Activated CD4-positive, CD25-positive, alpha-beta regulatory T cell treated with anti-CD3 and anti-CD28 coated beads, Interleukin-2, amount 50 U/mL, for 72 hours (primary cell): ENCODE data around the gene APOBEC3F.
"Not testable (repeated sequence)": the region's sequence is repeated elsewhere in the genome, so short reads cannot be mapped to it uniquely, and the experiment has no call there.

Experiments
- DNase-seq: peaks from one replicate; pipeline ENCODE4 v3.0.0; 2021

APOBEC3F gene

GRCh38 chr22:39040538-39041296, at the start of gene APOBEC3F:
Gene APOBEC3F, plus strand, starts transcription at chr22:39040864. Its CDS starts 97 bp downstream, at chr22:39040961.
- DNase-seq: peak; percentile 61

- not testable (repeated sequence) for DNase-seq
Observed at GRCh38 chr22:38992871-38993371, 47.7 kb upstream of the APOBEC3F start.

DNA sequence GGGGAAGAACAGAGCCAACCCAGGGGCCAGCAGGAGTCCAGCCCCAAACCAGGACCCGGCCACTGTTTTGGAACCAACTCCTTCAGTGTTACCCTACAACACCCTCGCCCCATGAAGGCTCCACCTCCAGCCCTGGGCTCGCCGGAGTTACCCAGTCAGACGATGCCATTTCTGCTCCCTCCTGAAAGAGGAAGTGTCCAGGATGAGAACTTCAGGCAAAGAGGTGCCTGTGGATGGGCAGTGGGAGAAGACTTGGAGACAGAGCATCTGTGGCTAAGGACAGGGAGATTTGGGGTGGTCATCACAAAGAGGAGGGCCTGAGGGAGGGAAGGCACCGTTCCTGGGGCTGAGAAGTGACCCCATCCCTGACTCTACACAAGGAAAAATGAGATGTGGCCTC, 44.6 kb upstream of the APOBEC3F start:
- no peak for DNase-seq

GRCh38 chr22:38997518-38997917, 43.1 kb upstream of the APOBEC3F start:
- DNase-seq: no peak

DNA sequence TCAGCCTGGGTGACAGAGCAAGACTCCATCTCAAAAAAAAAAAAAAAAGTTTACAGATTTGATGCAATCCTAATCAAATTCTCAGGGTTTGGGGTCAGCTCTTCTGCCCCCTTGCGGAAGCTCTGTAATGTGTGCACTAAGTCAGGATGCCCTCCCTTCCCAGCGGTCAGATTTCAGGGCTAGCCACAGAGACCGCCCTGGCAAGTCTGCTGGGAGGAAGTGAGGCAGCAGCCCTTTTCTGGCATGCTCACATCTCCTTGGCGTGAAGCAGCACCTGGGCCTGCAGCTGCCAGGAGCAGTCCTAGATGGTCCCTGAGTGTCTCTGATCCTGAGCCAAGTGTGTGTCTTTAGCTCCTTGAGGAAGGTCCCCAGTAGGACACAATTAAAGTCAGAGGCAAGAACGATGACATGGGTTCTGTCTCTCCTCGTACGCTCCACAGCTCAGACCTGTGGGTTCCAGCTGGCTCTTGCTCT, 37.5 kb upstream of the APOBEC3F start:
- peak; percentile 68 for DNase-seq

DNA sequence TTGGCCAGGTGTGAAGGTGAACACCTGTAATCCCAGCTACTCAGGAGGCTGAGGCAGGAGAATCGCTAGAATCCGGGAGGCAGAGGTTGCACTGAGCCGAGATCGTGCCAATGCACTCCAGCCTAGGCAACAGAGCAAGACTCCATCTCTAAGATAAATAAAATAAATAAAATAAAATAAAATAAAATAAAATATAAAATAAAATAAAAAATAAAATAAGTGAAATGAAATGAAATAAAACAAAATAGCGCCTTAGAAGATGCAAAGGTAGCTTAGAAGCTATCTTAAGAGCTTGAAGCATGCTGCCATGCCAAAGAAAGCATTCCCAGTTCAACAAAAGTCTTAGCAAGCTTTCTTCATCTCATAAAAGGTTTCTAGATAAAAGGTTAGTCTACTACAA, 33.5 kb upstream of the APOBEC3F start:
- no peak for DNase-seq

- DNase-seq: not testable (repeated sequence)
Observed at GRCh38 chr22:39008271-39008850, 32.3 kb upstream of the APOBEC3F start.

GRCh38 chr22:39010946-39011345, 29.7 kb upstream of the APOBEC3F start:
- DNase-seq: no peak

- DNase-seq: no peak
Observed at GRCh38 chr22:39012533-39013511, 27.8 kb upstream of the APOBEC3F start.

- not testable (repeated sequence) for DNase-seq
Observed at GRCh38 chr22:39013561-39013941, 27.1 kb upstream of the APOBEC3F start.

DNA sequence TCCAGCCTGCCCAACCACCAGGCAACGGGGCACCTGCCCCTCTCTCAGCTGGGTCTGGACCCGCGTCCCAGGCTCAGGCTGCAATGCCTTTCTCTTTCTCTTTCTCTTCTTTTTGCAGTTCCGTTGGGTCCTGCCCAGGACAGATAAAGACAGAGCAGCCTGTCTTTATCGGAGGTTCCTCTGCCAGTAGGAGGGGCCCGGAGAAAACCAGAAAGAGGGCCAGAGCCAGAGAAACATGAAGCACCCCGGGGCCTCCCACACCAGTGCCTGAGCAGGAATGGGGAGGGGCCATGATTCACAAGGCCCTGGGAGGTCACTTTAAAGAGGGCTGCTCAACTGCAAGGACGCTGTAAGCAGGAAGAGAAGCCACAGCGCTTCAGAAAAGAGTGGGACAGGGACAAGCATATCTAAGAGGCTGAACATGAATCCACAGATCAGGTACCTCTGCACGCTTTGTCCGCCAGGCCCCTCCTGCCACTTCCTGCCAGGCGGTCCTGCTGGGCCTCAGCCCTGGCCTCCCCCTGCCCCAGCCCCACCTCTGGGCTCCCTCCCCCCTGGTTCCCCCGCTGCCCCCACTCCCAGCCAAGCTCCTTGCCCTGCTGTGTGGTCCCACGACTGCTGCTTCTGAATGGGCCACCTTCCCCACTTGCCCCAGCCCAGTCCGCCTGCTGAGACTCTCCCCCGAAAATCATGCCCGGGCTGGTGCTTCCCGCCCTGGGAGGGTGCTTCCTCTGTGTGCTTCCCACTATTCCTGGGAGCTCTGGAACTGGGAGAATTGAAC, 26.5 kb upstream of the APOBEC3F start, which contains the start of gene APOBEC3C:
Gene APOBEC3C, plus strand, starts transcription at position 316 of the 781 bp plus-strand sequence. Its CDS starts 106 bp downstream, at position 422.
- peak; percentile 73 for DNase-seq

DNA sequence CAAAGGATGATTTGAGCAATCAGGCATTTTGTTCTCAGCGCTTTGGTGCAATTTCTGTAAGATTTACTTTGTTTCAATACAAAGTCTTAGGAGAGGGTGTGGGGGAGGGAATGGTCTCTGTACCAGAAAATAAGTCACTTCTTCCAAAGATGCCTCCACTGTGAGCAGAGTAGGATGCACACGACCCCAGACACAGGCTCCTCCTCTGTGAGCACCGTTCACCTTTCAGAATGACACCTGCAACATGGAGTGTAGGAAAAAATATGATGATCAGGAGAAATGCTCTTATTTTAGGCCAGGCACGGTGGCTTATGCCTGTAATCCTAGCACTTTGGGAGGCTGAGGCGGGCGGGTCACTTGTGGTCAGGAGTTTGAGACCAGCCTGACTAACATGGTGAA, 25.9 kb upstream of the APOBEC3F start:
- not testable (repeated sequence) for DNase-seq

GRCh38 chr22:39016592-39016991, 24.1 kb upstream of the APOBEC3F start:
- DNase-seq: no peak

- no peak for DNase-seq
Observed at GRCh38 chr22:39017596-39018365, 22.9 kb upstream of the APOBEC3F start.

DNA sequence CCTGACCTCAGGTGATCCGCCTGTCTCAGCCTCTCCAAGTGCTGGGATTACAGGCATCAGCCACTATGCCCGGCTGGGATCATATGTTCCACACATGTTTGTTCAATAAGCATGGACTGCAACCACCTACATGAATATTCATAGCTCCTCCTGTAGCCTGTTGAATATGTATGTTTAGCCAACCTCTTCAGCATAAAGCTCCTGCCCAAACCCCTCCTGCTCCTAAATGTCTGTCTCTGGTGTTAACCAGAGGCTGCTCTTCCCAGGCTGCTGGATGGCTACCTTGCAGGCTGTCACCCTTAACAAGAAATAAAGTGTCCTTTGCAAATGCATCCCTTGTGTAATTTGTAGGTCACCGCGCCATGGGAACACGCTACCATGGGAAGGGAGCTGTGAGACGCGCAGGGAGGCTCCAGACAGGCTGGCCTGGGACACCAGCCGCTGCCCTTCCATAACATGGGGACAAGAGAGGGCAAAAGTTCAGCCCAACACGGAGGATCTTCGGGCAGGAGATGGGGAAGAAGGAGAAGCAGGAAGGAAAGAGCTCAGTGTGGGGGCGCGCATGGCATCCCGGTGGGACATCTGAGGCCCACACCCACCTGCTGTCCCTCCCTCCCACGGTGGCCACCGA, 20.5 kb upstream of the APOBEC3F start:
- DNase-seq: not testable (repeated sequence)

- DNase-seq: no peak
Observed at GRCh38 chr22:39021552-39022250, 19.0 kb upstream of the APOBEC3F start.

- no peak for DNase-seq
Observed at GRCh38 chr22:39024519-39025308, 15.9 kb upstream of the APOBEC3F start.

GRCh38 chr22:39026509-39027150, 14.0 kb upstream of the APOBEC3F start:
- no peak for DNase-seq

DNA sequence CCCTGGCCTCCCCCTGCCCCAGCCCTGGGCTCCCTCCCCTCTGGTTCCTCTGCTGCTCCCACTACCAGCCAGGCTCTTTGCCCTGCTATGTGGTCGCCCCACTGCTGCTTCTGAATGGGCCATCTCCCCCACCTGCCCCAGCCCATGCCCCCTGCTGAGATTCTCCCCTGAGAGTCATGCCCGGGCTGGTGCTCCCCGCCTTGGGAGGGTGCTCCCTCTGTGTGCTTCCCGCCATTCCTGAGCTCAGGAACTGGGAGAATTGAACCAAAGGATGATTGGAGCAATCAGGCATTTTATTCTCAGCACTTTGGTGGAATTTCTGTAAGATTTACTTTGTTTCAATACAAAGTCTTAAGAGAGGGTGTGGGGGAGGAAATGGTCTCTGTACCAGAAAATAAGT, 12.9 kb upstream of the APOBEC3F start:
- no peak for DNase-seq
